IMR-90 (cell line): Measurements from ENCODE around the gene COL25A1. TPM values are rescaled to one million over a fixed set of nuclear protein-coding genes. Genes with fewer than 3 reads are reported as not detected.
A peak's percentile ranks its signal among the peaks of the same experiment; 100 is the strongest.

ENCODE experiments used
- ATAC-seq: fragments of 200-7000 bp; cut with Tn5 transposase; 2 replicates; pipeline ENCODE4 v1.9.1; 2020; ENCODE audit warnings: low read depth, mild to moderate bottlenecking, moderate library complexity
- BruUV-seq: library from RNA; stranded (reverse); fragments of 400-500 nt; replicated peaks from 2 replicates; lab custom pipeline; 2021; lab: Mats Ljungman, UMichigan
- CTCF ChIA-PET: fragments of 300-600 bp; formaldehyde crosslinking; extraction: SDS; loops from one replicate; lab custom pipeline; 2021; ENCODE audit warnings: antibody characterized with exemption; lab: Yijun Ruan, JAX
- POLR2A ChIA-PET: fragments of 300-600 bp; sonication (Branson Sonifier 250); formaldehyde crosslinking; loops from one replicate; lab custom pipeline; 2022; ENCODE audit warnings: antibody characterized with exemption; ENCODE audit not compliant: unreplicated experiment; lab: Charles Lee
- DNase-seq: peaks from one replicate; pipeline ENCODE4 v3.0.0; 2013
- H2AFZ ChIP-seq: replicated peaks from 2 replicates; pipeline ENCODE3; 2013; ENCODE audit warnings: low read length, mild to moderate bottlenecking; ENCODE audit not compliant: poor library complexity
- H2AK5ac ChIP-seq: 2 replicates; pipeline ENCODE4 v1.6.1; 2013; ENCODE audit warnings: low read depth, low read length, inconsistent platforms
- H2AK9ac ChIP-seq: replicated peaks from 2 replicates; pipeline ENCODE3; 2013; ENCODE audit warnings: mild to moderate bottlenecking, low read depth, low read length, moderate library complexity; ENCODE audit not compliant: poor library complexity
- H2BK120ac ChIP-seq: 2 replicates; pipeline ENCODE4 v1.6.1; 2013; ENCODE audit warnings: low read depth, low read length, inconsistent platforms
- H2BK15ac ChIP-seq: 3 replicates; pipeline ENCODE4 v1.6.1; 2013; ENCODE audit warnings: low read depth, low read length, inconsistent platforms
- H2BK20ac ChIP-seq: 2 replicates; pipeline ENCODE4 v1.6.1; 2013; ENCODE audit warnings: low read depth, mild to moderate bottlenecking, inconsistent platforms, low read length, moderate library complexity
- H2BK5ac ChIP-seq: 2 replicates; pipeline ENCODE4 v1.6.1; 2013; ENCODE audit warnings: mild to moderate bottlenecking, low read depth, low read length, inconsistent platforms; ENCODE audit not compliant: poor library complexity, severe bottlenecking
- H3K14ac ChIP-seq: replicated peaks from 2 replicates; pipeline ENCODE4 v1.6.1; 2013; ENCODE audit warnings: low read depth, low read length, inconsistent platforms
- H3K18ac ChIP-seq: 2 replicates; pipeline ENCODE4 v1.6.1; 2013; ENCODE audit warnings: low read depth, low read length, control low read depth
- H3K23ac ChIP-seq: 2 replicates; pipeline ENCODE4 v1.6.1; 2013; ENCODE audit warnings: low read depth, low read length, inconsistent platforms
- H3K27ac ChIP-seq: 2 replicates; pipeline ENCODE4 v1.5.1; 2013; ENCODE audit warnings: mild to moderate bottlenecking, control low read depth, low read length; ENCODE audit not compliant: insufficient read depth
- H3K27me3 ChIP-seq: 2 replicates; pipeline ENCODE4 v1.6.1; 2013; ENCODE audit warnings: low read length; ENCODE audit not compliant: control insufficient read depth, insufficient read depth
- H3K36me3 ChIP-seq: 2 replicates; pipeline ENCODE4 v1.6.1; 2013; ENCODE audit warnings: low read length, mixed read lengths; ENCODE audit not compliant: control insufficient read depth, insufficient read depth
- H3K4ac ChIP-seq: 2 replicates; pipeline ENCODE4 v1.6.1; 2013; ENCODE audit warnings: low read depth, low read length, inconsistent platforms
- H3K4me1 ChIP-seq: 2 replicates; pipeline ENCODE4 v1.6.1; 2013; ENCODE audit warnings: low read length, mixed read lengths; ENCODE audit not compliant: control insufficient read depth, insufficient read depth
- H3K4me2 ChIP-seq: 2 replicates; pipeline ENCODE4 v1.6.1; 2013; ENCODE audit warnings: low read depth, mild to moderate bottlenecking, control low read depth, low read length, moderate library complexity
- H3K4me3 ChIP-seq: 2 replicates; pipeline ENCODE4 v1.5.1; 2013; ENCODE audit warnings: low read depth, mild to moderate bottlenecking, control low read depth, low read length, moderate library complexity; ENCODE audit not compliant: insufficient read depth
- H3K56ac ChIP-seq: 2 replicates; pipeline ENCODE4 v1.6.1; 2013; ENCODE audit warnings: low read length, inconsistent platforms; ENCODE audit not compliant: insufficient read depth; ENCODE audit errors: extremely low read depth
- H3K79me1 ChIP-seq, 2 experiments: 2 replicates each; pipeline ENCODE4 v1.6.1; 2013; ENCODE audit warnings: low read length in 2 of 2, inconsistent platforms in 1 of 2, low read depth in 1 of 2
- H3K9ac ChIP-seq: 2 replicates; pipeline ENCODE4 v1.6.1; 2013; ENCODE audit warnings: low read depth, low read length, control low read depth
- H3K9me1 ChIP-seq: 2 replicates; pipeline ENCODE4 v1.6.1; 2013; ENCODE audit warnings: low read length, inconsistent platforms; ENCODE audit not compliant: insufficient read depth
- H3K9me3 ChIP-seq: 2 replicates; pipeline ENCODE4 v1.6.1; 2013; ENCODE audit warnings: low read length; ENCODE audit not compliant: control insufficient read depth, insufficient read depth
- H4K20me1 ChIP-seq: 2 replicates; pipeline ENCODE4 v1.6.1; 2013; ENCODE audit warnings: low read length, inconsistent platforms; ENCODE audit not compliant: insufficient read depth
- H4K5ac ChIP-seq: 2 replicates; pipeline ENCODE4 v1.6.1; 2013; ENCODE audit warnings: mild to moderate bottlenecking, low read depth, low read length, control low read depth
- H4K8ac ChIP-seq, 2 experiments: 2 replicates each; pipeline ENCODE4 v1.6.1; 2013; ENCODE audit warnings: low read depth in 2 of 2, low read length in 2 of 2, control low read depth in 1 of 2, inconsistent platforms in 1 of 2
- H4K91ac ChIP-seq: 2 replicates; pipeline ENCODE4 v1.6.1; 2013; ENCODE audit warnings: low read depth, low read length, inconsistent platforms; ENCODE audit not compliant: insufficient read depth
- BHLHE40 ChIP-seq: fragments of 150-350 bp; IDR thresholded peaks from 2 replicates; pipeline ENCODE4 v1.6.1; 2016; ENCODE audit warnings: mild to moderate bottlenecking, low read depth, low read length
- CHD1 ChIP-seq: IDR thresholded peaks from 2 replicates; pipeline ENCODE4 v1.6.1; 2012; ENCODE audit warnings: low read depth, low read length, improper control_type of control experiment
- FOS ChIP-seq: fragments of 150-350 bp; IDR thresholded peaks from 2 replicates; pipeline ENCODE4 v1.6.1; 2016; ENCODE audit warnings: low read depth, low read length
- MAFK ChIP-seq: IDR thresholded peaks from 2 replicates; pipeline ENCODE4 v1.6.1; 2012; ENCODE audit warnings: low read depth, low read length, improper control_type of control experiment
- MAZ ChIP-seq: IDR thresholded peaks from 2 replicates; pipeline ENCODE4 v1.6.1; 2012; ENCODE audit warnings: low read depth, mild to moderate bottlenecking, low read length, improper control_type of control experiment, moderate library complexity, borderline replicate concordance
- RCOR1 ChIP-seq: IDR thresholded peaks from 2 replicates; pipeline ENCODE4 v1.6.1; 2012; ENCODE audit warnings: mild to moderate bottlenecking, low read length, improper control_type of control experiment; ENCODE audit not compliant: insufficient replicate concordance
- RFX5 ChIP-seq: IDR thresholded peaks from 2 replicates; pipeline ENCODE4 v1.8.0; 2012; ENCODE audit warnings: low read depth, mild to moderate bottlenecking, low read length, moderate library complexity
- dilution Hi-C: fragments of 300-500 bp; cut with HindIII; formaldehyde crosslinking; loops from one replicate; pipeline ENCODE4 v1.14.3; 2018; ENCODE audit warnings: low sequenced_read_pairs; ENCODE audit not compliant: unreplicated experiment
- in situ Hi-C: fragments of 300-500 bp; cut with MboI; formaldehyde crosslinking; loops from 3 replicates; pipeline ENCODE4 v1.14.3; 2019; ENCODE audit warnings: low sequenced_read_pairs, inconsistent platforms, mixed read lengths
- intact Hi-C: fragments of 100-400 bp; cut with micrococcal nuclease; formaldehyde crosslinking; loops from 2 replicates; pipeline ENCODE4 v1.10.0; 2022
- polyA plus RNA-seq, 3 experiments: library from polyadenylated mRNA; depleted of rRNA; stranded (reverse); fragments of >200 nt; gene quantifications; 2 replicates each; pipeline ENCODE4 v1.2.3, GENCODE V29; 2012; ENCODE audit warnings: low replicate concordance in 1 of 3
- total RNA-seq: library from RNA; depleted of rRNA; stranded (reverse); fragments of >200 nt; gene quantifications from 2 replicates; pipeline ENCODE4 v1.2.3, GENCODE V29; 2012
- TF ChIP-seq, protein P1 (sequence below): fragments of 150-350 bp; IDR thresholded peaks from 2 replicates; pipeline ENCODE4 v1.6.1; 2017; ENCODE audit warnings: mild to moderate bottlenecking, antibody characterized with exemption, low read length, low read depth

Gene COL25A1
- total and polyA plus RNA-seq, 2 of the 4 experiments (the other 2 are of a cell fraction) = under 0.01 to 0.05 TPM

DNA sequence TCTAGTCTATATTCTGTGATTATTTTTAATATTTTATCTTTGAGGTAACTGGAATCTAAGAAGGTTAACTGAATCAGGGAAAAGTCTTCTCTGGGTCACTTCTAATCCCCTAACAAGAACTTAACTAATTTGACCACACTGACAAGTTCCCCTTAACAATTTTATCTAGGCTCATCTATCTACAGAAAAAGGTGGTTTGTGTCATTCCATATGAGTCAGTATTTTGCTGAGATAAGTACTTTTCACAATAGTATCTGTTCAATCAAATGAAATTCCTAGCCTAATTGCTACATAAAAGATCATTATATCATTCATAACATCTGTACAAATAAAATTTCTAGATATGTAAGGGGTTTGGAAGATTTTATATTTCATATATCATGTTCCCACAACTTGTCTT, 45.6 kb downstream of the COL25A1 start:
- no peak overlapping the region for H3K23ac ChIP-seq
- no peaks in the 10 kb centered on the region for H3K4me1 ChIP-seq
- TF ChIP-seq MAZ (no peak), RFX5 (no peak), MAFK (peak; percentile 68), BHLHE40 (no peak), CHD1 (no peak), FOS (no peak), RCOR1 (no peak)
- TF ChIP-seq, protein P1, sequence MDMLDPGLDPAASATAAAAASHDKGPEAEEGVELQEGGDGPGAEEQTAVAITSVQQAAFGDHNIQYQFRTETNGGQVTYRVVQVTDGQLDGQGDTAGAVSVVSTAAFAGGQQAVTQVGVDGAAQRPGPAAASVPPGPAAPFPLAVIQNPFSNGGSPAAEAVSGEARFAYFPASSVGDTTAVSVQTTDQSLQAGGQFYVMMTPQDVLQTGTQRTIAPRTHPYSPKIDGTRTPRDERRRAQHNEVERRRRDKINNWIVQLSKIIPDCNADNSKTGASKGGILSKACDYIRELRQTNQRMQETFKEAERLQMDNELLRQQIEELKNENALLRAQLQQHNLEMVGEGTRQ = no peak
- in situ Hi-C loops = no loop called here
- no peaks in the 10 kb centered on the region for H3K9me3 ChIP-seq
- no peak overlapping the region for H3K9ac ChIP-seq
- H2AK5ac ChIP-seq = no peak overlapping the region
- H2AK9ac ChIP-seq = no peak overlapping the region
- no peak overlapping the region for H3K4me3 ChIP-seq
- POLR2A ChIA-PET = no interaction called here
- no peaks in the 10 kb centered on the region for H3K9me1 ChIP-seq
- no peak overlapping the region for H3K4ac ChIP-seq
- no peak overlapping the region for H3K14ac ChIP-seq
- H2BK20ac ChIP-seq = no peak overlapping the region
- H4K20me1 ChIP-seq = no peaks in the 10 kb centered on the region
- intact Hi-C loops = no loop called here
- no peaks in the 10 kb centered on the region for H3K27me3 ChIP-seq
- H3K56ac ChIP-seq = no peak overlapping the region
- no peak overlapping the region for H4K5ac ChIP-seq
- no peak overlapping the region for H2AFZ ChIP-seq
- BruUV-seq = no TSS peak
- CTCF ChIA-PET = no interaction called here
- no peak overlapping the region for H4K8ac ChIP-seq
- no peak overlapping the region for H2BK15ac ChIP-seq
- H3K18ac ChIP-seq = no peak overlapping the region
- dilution Hi-C loops = no loop called here
- H2BK120ac ChIP-seq = no peak overlapping the region
- no peak overlapping the region for H2BK5ac ChIP-seq
- H3K79me1 ChIP-seq = no peaks in the 10 kb centered on the region
- H3K4me2 ChIP-seq = no peak overlapping the region
- no peak for DNase-seq
- H3K36me3 ChIP-seq = no peaks in the 10 kb centered on the region
- H4K91ac ChIP-seq = no peak overlapping the region
- ATAC-seq = no peak
- H3K27ac ChIP-seq = no peak overlapping the region
